GM21390 (cell line): ENCODE results near the gene MATK.
"Not testable (repeated sequence)": the region's sequence is repeated elsewhere in the genome, so short reads cannot be mapped to it uniquely, and the experiment has no call there.

ENCODE experiments used
- ATAC-seq: cut with Tn5 transposase; IDR thresholded peaks from one replicate; pipeline ENCODE4 v1.9.1; 2021; ENCODE audit not compliant: unreplicated experiment

Gene MATK

GRCh38 chr19:3773814-3774515 lies 12.2 kb downstream of the MATK start:
- ATAC-seq = no peak

- ATAC-seq = no peak
Observed at GRCh38 chr19:3771906-3772455, 14.2 kb downstream of the MATK start, which contains the start of gene RAX2. TSS of gene RAX2 (minus strand) at chr19:3772228. CDS start at chr19:3771742, 486 bp downstream.

GRCh38 chr19:3771000-3771905 lies 14.9 kb downstream of the MATK start:
- ATAC-seq = no peak

DNA sequence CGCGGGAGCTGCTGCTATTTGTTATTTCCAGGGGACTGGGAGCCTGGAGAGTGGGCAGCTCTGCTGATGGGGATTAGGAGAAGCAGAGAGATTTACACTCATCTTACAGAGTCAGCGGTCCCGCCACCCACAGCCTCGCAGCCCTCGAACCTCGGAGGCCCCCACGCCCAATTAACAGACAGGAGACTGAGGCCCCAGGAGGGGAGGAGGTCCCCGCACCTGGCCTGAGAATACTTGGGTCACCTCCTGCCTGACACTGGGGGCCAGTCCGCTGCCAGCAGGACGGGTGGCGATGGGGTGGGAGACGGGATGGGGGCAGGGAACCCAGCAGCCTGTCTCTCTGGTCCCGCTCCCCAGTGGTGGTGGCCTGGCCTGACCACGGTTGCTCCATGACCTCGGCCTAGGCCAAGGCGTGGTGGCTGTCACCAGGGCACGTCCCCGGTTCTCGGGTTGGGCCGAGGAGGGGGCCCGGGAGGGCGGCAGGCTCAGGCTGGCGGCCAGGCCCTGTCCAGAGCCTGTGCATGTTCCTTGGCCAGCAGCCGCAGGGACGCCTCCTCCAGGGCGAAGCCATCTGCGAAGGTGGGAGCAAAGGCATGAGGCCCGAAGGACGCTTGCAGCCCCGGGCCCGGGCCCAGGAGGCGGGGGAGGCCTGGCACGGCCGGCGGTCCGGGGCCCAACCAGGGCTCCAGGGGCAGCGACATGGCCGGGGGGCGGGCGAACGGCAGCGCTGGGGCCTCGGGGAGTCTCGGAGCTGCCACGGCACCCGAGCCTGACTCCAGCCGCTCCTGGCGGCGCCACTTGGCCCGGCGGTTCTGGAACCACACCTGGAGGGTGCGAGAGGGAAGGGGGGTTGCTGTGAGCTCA lies 15.8 kb downstream of the MATK start:
- ATAC-seq = no peak

DNA sequence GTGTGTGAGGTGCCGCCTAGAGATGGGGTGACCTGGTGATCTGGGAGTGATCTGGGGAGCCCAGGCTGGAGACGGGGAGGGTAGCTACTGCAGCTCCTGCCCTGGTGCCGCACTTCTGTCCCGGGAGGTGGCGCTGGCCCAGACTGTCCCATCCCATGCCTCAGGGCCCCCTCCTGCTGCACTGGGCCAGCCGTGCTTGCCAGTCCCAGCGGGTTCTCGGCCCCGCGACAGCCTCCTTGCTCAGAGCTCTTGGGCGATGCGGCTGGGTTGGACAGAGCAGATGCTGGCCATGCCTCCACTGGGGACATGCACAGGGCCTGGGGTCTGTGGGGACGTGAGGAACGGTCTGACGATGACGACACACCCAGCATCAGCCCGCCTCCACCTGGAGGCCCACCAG lies 16.7 kb downstream of the MATK start:
- ATAC-seq = no peak

DNA sequence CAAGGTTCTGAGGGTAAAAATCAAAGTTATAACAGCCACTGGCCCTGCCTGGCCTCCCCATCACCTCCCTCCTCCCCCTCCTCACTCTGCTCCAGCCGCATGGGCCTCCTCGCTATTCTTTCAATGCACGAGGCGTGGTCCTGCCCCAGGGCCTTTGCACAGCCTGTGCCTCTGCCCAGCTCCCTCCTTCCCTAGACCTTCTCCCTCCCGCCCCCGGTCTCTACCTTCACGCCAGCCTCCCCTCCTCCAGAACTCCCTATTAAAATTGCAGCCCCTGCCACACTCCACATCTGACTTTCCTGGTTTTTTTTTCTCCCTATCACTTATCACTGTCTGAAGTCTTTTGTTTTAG lies 17.5 kb downstream of the MATK start:
- no peak for ATAC-seq

- ATAC-seq = no peak
Observed at GRCh38 chr19:3768015-3768747, 18.0 kb downstream of the MATK start.

DNA sequence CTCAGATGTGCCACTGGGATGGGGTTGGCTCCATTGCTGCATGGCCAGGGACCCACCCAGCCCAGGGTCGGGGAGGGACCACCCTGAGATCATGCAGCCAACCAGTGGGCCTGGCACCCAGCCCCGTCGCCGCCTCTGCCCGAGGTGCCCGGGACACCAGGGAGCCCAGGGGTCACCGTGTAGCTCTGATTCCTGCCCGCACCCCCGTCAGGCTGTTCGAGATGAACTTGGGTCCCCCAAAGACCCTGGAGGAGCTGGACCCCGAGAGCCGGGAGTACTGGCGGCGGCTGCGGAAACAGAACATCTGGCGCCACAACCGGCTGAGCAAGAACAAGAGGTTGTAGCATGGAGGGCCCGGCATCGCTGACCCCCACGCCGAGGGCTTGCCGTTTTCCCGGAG lies 19.1 kb downstream of the MATK start:
- ATAC-seq = no peak

GRCh38 chr19:3766520-3766919 lies 19.7 kb downstream of the MATK start:
- ATAC-seq = no peak

- not testable (repeated sequence) for ATAC-seq
Observed at GRCh38 chr19:3765757-3766156, 20.4 kb downstream of the MATK start.

GRCh38 chr19:3765121-3765520 lies 21.1 kb downstream of the MATK start:
- ATAC-seq = no peak

DNA sequence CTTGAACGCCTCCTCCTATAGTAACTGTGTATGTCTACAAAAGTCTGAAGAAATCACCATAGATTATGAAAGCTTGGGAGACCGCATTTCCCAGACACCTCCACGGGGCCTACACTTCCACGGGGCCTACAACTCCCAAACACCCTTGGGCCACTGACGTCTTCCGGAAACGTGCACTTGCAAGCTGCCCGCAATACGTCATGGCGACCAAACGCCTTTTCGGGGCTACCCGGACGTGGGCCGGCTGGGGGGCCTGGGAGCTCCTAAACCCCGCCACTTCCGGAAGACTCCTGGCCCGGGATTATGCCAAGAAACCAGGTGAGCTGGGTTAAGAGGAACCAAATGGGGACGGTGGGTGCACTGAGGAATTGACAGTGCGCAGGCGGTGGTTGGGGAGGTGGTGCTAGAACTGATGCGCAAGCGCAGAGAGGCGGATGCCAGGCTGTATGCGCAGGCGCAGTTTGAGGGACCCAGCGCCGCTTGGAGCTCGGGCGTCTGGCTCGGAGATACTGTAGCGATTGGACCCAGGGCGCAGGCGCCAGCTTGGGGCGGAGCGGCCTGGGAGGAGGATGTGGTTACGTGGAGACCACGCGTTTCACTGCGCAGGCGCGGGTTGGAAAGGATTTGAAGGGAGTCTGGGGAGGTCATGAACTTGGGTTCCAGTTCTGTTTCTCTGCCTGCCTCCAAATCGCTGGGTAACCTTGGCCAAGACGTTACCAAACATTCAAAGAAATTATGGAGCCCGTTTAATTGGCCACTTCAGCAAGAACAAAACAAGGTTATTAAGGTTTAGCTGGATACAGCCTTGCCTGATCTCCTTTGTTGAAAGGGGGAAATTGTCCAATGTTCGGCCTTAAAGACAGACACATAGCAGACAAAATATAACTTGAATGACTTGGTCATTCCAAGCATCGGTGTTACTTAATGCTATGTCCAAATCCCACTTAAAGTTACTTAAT lies 23.4 kb downstream of the MATK start, which contains the start of gene MRPL54:
Gene MRPL54, plus strand, starts transcription at position 182 of the 959 bp plus-strand sequence. Its CDS starts 19 bp downstream, at position 201.
- peak; percentile 62 for ATAC-seq

DNA sequence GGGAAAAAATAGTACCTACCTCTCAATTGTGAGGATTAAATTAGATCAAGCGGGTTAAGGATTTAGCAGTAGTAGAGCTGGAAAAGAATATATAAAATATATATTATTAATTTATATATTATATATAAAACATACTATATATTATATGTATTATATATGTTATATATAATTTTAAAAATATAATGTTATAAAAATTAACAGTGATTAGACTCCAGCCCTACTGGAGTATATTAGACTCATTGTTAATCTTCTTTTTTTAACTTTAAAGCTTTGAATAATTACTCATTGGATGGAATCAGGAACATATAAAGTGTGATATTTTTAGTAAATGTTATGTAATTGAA lies 24.1 kb downstream of the MATK start:
- no peak for ATAC-seq

DNA sequence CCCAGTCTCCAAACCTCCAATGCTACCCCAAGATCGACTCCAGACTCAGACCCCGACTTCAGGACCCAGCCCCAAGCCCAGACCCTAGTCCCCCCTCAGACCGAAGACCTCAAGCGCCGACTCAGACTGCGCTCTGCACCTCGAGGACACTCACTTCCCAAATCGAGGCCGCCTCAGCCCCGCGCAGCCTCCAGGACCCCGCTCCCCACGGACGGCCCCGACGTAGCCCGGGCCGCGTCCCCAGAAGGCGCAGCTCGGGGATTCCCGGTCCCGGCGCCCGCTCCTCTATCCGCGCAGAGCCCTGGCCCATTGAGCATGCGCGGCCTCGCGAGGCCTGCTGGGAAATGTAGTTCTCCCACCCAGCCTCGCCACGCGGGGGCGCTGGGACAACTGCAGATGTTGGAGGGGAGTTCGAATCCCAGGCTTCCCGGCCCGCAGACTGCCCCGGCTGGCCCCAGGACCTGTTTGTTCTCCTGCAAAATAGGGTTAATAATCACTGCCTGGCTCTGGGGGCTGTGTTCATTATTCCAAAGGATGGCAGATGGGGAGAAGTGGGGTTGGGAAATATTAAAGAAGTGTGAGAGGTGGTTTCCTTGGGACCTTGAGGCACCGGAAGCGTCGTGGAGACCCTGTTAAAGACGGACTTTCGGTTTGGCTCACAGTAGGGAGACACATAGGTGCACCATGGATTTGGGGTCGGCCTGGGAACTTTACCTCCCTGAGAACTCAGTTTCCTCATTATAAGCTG lies 24.6 kb downstream of the MATK start, which contains the start of gene APBA3:
Gene APBA3, minus strand, starts transcription at position 311 of the 748 bp plus-strand sequence. CDS start 1,428 bp downstream, outside the sequence.
- no peak for ATAC-seq

GRCh38 chr19:3760871-3761361 lies 25.3 kb downstream of the MATK start:
- ATAC-seq = no peak

GRCh38 chr19:3759482-3760254 lies 26.5 kb downstream of the MATK start:
- no peak for ATAC-seq

GRCh38 chr19:3758297-3758696 lies 27.9 kb downstream of the MATK start:
- not testable (repeated sequence) for ATAC-seq
